Urinary bladder (tissue), 4 donors: ENCODE results near the gene SLC35E1. TPM values are rescaled to one million over a fixed set of nuclear protein-coding genes. Genes with fewer than 3 reads are reported as not detected.

Experiments used
- DNase-seq: peaks from one replicate; pipeline ENCODE4 v3.0.0-alpha.2; 2015; ENCODE audit errors: extremely low spot score
- H3K27ac ChIP-seq: one replicate; pipeline ENCODE4 v1.5.1; 2013; ENCODE audit warnings: low read depth, mild to moderate bottlenecking, moderate library complexity
- H3K36me3 ChIP-seq: one replicate; pipeline ENCODE4 v1.6.1; 2013; ENCODE audit warnings: mild to moderate bottlenecking, moderate library complexity; ENCODE audit not compliant: insufficient read depth
- H3K4me1 ChIP-seq: one replicate; pipeline ENCODE4 v1.6.1; 2013; ENCODE audit warnings: mild to moderate bottlenecking, moderate library complexity; ENCODE audit not compliant: insufficient read depth
- H3K4me3 ChIP-seq: one replicate; pipeline ENCODE4 v1.5.1; 2013; ENCODE audit warnings: low read depth, low read length
- WGBS: extraction: QIAGEN DNeasy Blood & Tissue Kit; methylation state at CpG from one replicate; pipeline ENCODE4 v1.1.7; 2013; 5-methylcytosine and 5-hydroxymethylcytosine counted together
- polyA plus RNA-seq: library from polyadenylated mRNA; stranded (reverse); fragments of 200-250 nt; gene quantifications from one replicate; pipeline ENCODE4 v1.2.3, GENCODE V29; 2013
- total RNA-seq: library from RNA; depleted of rRNA; stranded (reverse); fragments of >200 nt; gene quantifications from one replicate; pipeline ENCODE4 v1.2.3, GENCODE V29; 2014
- donor health status: healthy with polysubstance abuse.
- donor health status: healthy.

The SLC35E1 gene
- total RNA-seq, result 18.9 TPM
- 22.8 TPM for polyA plus RNA-seq

GRCh38 chr19:16572332-16573211 lies at the start of gene SLC35E1:
TSS of gene SLC35E1 (minus strand) at chr19:16572415. CDS start at chr19:16572364, 51 bp downstream.
- no peaks in the 10 kb centered on the region for H3K4me1 ChIP-seq
- under 1% methylated on average over 82 of the region's 83 CpGs for WGBS

GRCh38 chr19:16621165-16621800 lies 49.1 kb upstream of the SLC35E1 start:
- H3K27ac ChIP-seq, result no peak overlapping the region
- H3K36me3 ChIP-seq, result no peaks in the 10 kb centered on the region
- WGBS, result 79% methylated on average over 7 of the region's 7 CpGs
- no peaks in the 10 kb centered on the region for H3K4me1 ChIP-seq
- DNase-seq, result no peak
- H3K4me3 ChIP-seq, result no peak overlapping the region

More at GRCh38 chr19:16572332-16573211, at the start of gene SLC35E1:
- peaks cover 2% of the 10 kb centered on the region for H3K36me3 ChIP-seq
- DNase-seq, result peak; percentile 86
- peak within 1 kb of the TSS; percentile 64 for H3K27ac ChIP-seq
- peak within 1 kb of the TSS; percentile 91 for H3K4me3 ChIP-seq

- WGBS, result 72% methylated on average over 3 of the region's 3 CpGs
- Histone ChIP-seq H3K4me3 (no peak overlapping the region), H3K36me3 (no peaks in the 10 kb centered on the region), H3K4me1 (no peaks in the 10 kb centered on the region), H3K27ac (no peak overlapping the region)
- DNase-seq, result no peak
These were observed 48.4 kb upstream of the SLC35E1 start for GRCh38 chr19:16620584-16620983.

- no peak for DNase-seq
- 85% methylated on average over 5 of the region's 5 CpGs for WGBS
- Histone ChIP-seq H3K27ac (no peak overlapping the region), H3K4me1 (no peaks in the 10 kb centered on the region), H3K4me3 (no peak overlapping the region), H3K36me3 (no peaks in the 10 kb centered on the region)
These were observed 47.8 kb upstream of the SLC35E1 start for GRCh38 chr19:16620018-16620417.

- Histone ChIP-seq H3K27ac (no peak overlapping the region), H3K36me3 (no peaks in the 10 kb centered on the region), H3K4me1 (no peaks in the 10 kb centered on the region), H3K4me3 (no peak overlapping the region)
- WGBS, result 57% methylated on average over 7 of the region's 7 CpGs
- DNase-seq, result no peak
These were observed 47.2 kb upstream of the SLC35E1 start for GRCh38 chr19:16619457-16619856.

GRCh38 chr19:16618248-16618647 lies 46.0 kb upstream of the SLC35E1 start:
- Histone ChIP-seq H3K27ac (no peak overlapping the region), H3K4me1 (no peaks in the 10 kb centered on the region), H3K4me3 (no peak overlapping the region), H3K36me3 (no peaks in the 10 kb centered on the region)
- no peak for DNase-seq
- WGBS, result 96% methylated on average over 7 of the region's 7 CpGs

- no peak overlapping the region for H3K27ac ChIP-seq
- no peak for DNase-seq
- H3K36me3 ChIP-seq, result no peaks in the 10 kb centered on the region
- H3K4me1 ChIP-seq, result no peaks in the 10 kb centered on the region
- H3K4me3 ChIP-seq, result no peak overlapping the region
- WGBS, result 33% methylated on average over 1 of the region's 1 CpG
These were observed 43.6 kb upstream of the SLC35E1 start for GRCh38 chr19:16615808-16616207.

- Histone ChIP-seq H3K4me3 (no peak overlapping the region), H3K36me3 (no peaks in the 10 kb centered on the region), H3K27ac (no peak overlapping the region), H3K4me1 (no peaks in the 10 kb centered on the region)
- WGBS, result 42% methylated on average over 2 of the region's 2 CpGs
- DNase-seq, result no peak
These were observed 42.7 kb upstream of the SLC35E1 start for GRCh38 chr19:16614941-16615340.

- H3K4me1 ChIP-seq, result no peaks in the 10 kb centered on the region
- H3K27ac ChIP-seq, result no peak overlapping the region
- no peaks in the 10 kb centered on the region for H3K36me3 ChIP-seq
- DNase-seq, result no peak
- H3K4me3 ChIP-seq, result no peak overlapping the region
- 89% methylated on average over 2 of the region's 2 CpGs for WGBS
These were observed 41.6 kb upstream of the SLC35E1 start for GRCh38 chr19:16613841-16614240.

- Histone ChIP-seq H3K27ac (no peak overlapping the region), H3K4me3 (no peak overlapping the region), H3K36me3 (no peaks in the 10 kb centered on the region), H3K4me1 (no peaks in the 10 kb centered on the region)
- WGBS, result 62% methylated on average over 3 of the region's 3 CpGs
- DNase-seq, result no peak
These were observed 40.4 kb upstream of the SLC35E1 start for GRCh38 chr19:16612636-16613035.

- 95% methylated on average over 6 of the region's 6 CpGs for WGBS
- Histone ChIP-seq H3K4me3 (no peak overlapping the region), H3K4me1 (no peaks in the 10 kb centered on the region)
These were observed 38.9 kb upstream of the SLC35E1 start for GRCh38 chr19:16611121-16611520.

GRCh38 chr19:16609511-16610200 lies 37.4 kb upstream of the SLC35E1 start:
- Histone ChIP-seq H3K4me3 (no peak overlapping the region), H3K36me3 (no peaks in the 10 kb centered on the region), H3K27ac (no peak overlapping the region), H3K4me1 (no peaks in the 10 kb centered on the region)
- DNase-seq, result no peak
- 72% methylated on average over 5 of the region's 5 CpGs for whole genome bisulfite sequencing

More at GRCh38 chr19:16611121-16611520, 38.9 kb upstream of the SLC35E1 start:
- no peak overlapping the region for H3K27ac ChIP-seq
- no peak for DNase-seq
- no peaks in the 10 kb centered on the region for H3K36me3 ChIP-seq

GRCh38 chr19:16608290-16608739 lies 36.1 kb upstream of the SLC35E1 start:
- no peaks in the 10 kb centered on the region for H3K36me3 ChIP-seq
- H3K4me1 ChIP-seq, result no peaks in the 10 kb centered on the region
- WGBS, result 22% methylated on average over 1 of the region's 1 CpG
- DNase-seq, result no peak
- no peak overlapping the region for H3K27ac ChIP-seq
- no peak overlapping the region for H3K4me3 ChIP-seq
